Muscle layer of duodenum (tissue), 2 donors: Measurements from ENCODE around the gene AHDC1.

Experiments used
- H3K27ac ChIP-seq: one replicate; pipeline ENCODE4 v1.7.0; 2013; ENCODE audit warnings: mild to moderate bottlenecking, low read length
- H3K27me3 ChIP-seq: one replicate; pipeline ENCODE4 v1.7.0; 2013; ENCODE audit warnings: low read depth, mild to moderate bottlenecking, control low read depth, low read length
- H3K36me3 ChIP-seq, 2 donors: one replicate each; pipeline ENCODE4 v1.7.0; 2013; ENCODE audit warnings: low read length in 2 of 2, control low read depth in 1 of 2, mild to moderate bottlenecking in 1 of 2; ENCODE audit not compliant: insufficient read depth in 2 of 2, control insufficient read depth in 1 of 2
- H3K4me1 ChIP-seq, 2 donors: one replicate each; pipeline ENCODE4 v1.7.0; 2013; ENCODE audit warnings: low read length in 2 of 2, mild to moderate bottlenecking in 2 of 2, control low read depth in 1 of 2, moderate library complexity in 1 of 2; ENCODE audit not compliant: insufficient read depth in 2 of 2, control insufficient read depth in 1 of 2
- H3K4me3 ChIP-seq, 2 donors: one replicate each; pipeline ENCODE4 v1.7.0; 2013; ENCODE audit warnings: low read length in 2 of 2, low read depth in 1 of 2, mild to moderate bottlenecking in 1 of 2
- H3K9me3 ChIP-seq, 2 donors: one replicate each; pipeline ENCODE4 v1.7.0; 2013; ENCODE audit warnings: low read length in 2 of 2, control low read depth in 1 of 2, mild to moderate bottlenecking in 1 of 2; ENCODE audit not compliant: control insufficient read depth in 1 of 2
- donor health status: healthy.

AHDC1 gene

DNA sequence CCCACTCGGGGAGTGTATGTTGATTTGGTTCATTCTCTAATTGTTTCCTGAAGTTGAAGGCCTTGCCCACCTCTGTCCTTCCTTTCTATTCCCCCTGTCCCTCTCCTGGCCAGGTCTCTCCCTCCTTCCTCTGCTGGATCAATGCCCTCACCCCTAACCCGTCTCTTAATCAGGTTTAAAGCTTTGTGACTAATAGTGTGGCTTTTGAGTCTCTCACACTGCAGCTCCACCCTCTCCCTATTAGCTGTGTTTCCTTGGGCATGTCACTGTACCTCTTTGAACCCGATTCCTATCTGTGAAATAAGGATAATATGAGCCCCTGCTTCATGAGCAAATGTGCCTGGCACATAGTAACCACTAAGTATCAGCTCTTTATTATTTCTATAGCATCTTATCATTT, 20.5 kb downstream of the AHDC1 start:
- no peak overlapping the region for H3K27ac ChIP-seq
- no peaks in the 10 kb centered on the region for H3K9me3 ChIP-seq
- no peaks in the 10 kb centered on the region for H3K27me3 ChIP-seq
- H3K4me3 ChIP-seq = no peak overlapping the region
- no peaks in the 10 kb centered on the region for H3K36me3 ChIP-seq
- peaks cover 0 to 30% of the 10 kb centered on the region in 2 donors for H3K4me1 ChIP-seq

DNA sequence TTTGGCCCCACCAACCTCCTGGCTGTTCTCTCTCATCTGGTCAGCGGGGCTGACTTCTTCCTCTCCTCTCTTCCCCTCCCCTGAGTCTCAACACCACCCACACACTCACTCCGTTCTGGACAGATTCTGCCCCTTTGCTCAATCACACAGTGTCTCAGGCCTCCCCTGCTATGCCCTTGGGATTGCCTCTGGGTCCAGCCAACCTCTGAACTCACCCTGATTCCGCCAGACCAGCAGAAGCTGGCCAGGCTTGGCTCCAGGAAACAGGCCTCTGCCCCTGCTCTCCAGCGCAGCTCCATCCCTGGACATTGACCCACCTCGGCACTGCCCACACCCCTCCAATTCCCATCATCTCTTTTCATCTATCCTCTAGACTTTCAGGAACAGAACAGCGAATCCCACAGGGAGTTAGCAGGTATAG, 22.1 kb downstream of the AHDC1 start:
- Histone ChIP-seq H3K9me3 (no peaks in the 10 kb centered on the region), H3K4me1 (peaks cover 0 to 21% of the 10 kb centered on the region in 2 donors), H3K4me3 (no peak overlapping the region), H3K36me3 (no peaks in the 10 kb centered on the region), H3K27me3 (no peaks in the 10 kb centered on the region), H3K27ac (no peak overlapping the region)

DNA sequence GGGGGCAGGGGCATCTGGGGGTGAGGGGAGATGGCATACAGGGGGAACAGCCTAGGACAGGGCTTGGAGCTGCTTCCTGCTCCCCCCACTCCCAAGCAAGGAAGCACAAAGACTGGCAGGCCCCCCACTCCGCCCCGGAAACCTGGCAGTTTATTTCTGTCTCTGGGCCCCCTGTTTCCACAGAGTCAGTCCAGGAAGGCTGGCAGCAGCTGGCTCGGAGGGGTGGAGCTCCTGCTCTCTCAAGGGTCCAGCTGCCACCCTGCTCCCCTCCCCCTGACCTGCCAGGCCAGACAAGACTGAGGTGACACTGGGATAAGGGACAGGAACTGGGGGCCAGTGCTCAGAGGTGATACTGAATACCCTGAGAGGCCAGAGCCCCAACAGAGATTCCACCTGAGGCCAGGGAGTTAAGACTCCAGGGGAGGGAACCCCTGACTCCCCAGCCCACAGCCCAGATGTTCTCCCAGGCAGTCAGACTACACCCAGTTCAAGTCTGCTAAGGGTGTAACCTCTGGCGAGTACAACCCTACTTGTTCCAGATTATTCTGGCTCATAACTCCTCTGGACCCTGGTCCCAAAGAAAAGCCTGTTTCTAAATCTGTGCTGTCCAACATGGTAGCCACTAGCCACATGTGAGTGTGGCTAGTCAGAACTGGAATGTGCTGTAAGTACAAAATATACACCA, 26.3 kb downstream of the AHDC1 start:
- no peaks in the 10 kb centered on the region for H3K9me3 ChIP-seq
- no peaks in the 10 kb centered on the region for H3K27me3 ChIP-seq
- H3K4me1 ChIP-seq = peaks cover 22 to 50% of the 10 kb centered on the region in 2 donors
- no peaks in the 10 kb centered on the region for H3K36me3 ChIP-seq
- H3K27ac ChIP-seq = no peak overlapping the region
- no peak overlapping the region for H3K4me3 ChIP-seq

DNA sequence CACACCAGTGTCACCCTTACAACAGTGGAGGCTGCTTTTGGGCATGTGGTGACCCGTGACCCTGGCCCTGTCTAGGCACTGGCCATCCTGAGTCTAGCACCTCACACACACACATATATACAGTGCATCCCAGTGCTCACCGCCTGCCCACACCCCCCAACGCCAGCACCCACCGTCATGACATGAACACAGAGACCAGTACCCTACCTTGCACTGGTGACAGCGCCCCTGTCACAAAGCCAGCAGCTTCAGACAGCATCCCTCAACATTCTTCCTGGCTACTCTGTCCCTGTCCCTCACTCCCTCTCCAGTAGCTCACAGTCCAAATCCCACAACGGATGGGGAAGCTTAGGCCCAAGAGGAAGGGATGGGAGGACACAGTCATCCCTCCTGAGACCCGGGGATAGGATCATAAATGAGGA, 27.1 kb downstream of the AHDC1 start:
- Histone ChIP-seq H3K4me3 (no peak overlapping the region), H3K4me1 (peaks cover 28 to 54% of the 10 kb centered on the region in 2 donors), H3K9me3 (no peaks in the 10 kb centered on the region), H3K36me3 (no peaks in the 10 kb centered on the region), H3K27me3 (no peaks in the 10 kb centered on the region), H3K27ac (peak overlapping the region; percentile 67)

DNA sequence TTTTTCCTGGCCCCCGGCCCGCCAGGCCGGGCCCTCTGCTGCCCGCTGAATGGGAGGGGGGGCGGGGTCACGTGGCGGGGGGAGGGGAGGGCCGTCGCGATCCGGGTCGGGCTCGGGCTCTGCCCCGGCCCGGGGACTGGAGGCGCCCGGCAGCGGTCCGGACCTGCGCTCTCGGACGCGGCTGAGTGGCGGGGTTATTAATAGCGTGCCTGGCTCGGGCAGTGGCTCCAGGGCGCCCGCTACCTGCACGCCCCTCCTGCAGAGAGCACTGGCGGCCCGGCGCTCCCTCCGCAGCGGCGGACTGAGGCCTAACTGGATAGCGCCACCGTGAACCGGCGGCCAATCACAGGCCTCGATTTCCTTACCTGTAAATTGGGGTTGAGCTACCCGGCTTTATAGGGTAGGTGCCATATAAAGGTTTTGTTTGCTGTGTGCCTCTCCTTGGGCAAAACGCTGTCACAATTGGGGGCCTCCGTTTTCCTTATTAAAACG, 28.1 kb downstream of the AHDC1 start:
- peaks cover 33 to 58% of the 10 kb centered on the region in 2 donors for H3K4me1 ChIP-seq
- peak overlapping the region; percentile 16 to 47 for H3K4me3 ChIP-seq
- H3K27me3 ChIP-seq = no peaks in the 10 kb centered on the region

DNA sequence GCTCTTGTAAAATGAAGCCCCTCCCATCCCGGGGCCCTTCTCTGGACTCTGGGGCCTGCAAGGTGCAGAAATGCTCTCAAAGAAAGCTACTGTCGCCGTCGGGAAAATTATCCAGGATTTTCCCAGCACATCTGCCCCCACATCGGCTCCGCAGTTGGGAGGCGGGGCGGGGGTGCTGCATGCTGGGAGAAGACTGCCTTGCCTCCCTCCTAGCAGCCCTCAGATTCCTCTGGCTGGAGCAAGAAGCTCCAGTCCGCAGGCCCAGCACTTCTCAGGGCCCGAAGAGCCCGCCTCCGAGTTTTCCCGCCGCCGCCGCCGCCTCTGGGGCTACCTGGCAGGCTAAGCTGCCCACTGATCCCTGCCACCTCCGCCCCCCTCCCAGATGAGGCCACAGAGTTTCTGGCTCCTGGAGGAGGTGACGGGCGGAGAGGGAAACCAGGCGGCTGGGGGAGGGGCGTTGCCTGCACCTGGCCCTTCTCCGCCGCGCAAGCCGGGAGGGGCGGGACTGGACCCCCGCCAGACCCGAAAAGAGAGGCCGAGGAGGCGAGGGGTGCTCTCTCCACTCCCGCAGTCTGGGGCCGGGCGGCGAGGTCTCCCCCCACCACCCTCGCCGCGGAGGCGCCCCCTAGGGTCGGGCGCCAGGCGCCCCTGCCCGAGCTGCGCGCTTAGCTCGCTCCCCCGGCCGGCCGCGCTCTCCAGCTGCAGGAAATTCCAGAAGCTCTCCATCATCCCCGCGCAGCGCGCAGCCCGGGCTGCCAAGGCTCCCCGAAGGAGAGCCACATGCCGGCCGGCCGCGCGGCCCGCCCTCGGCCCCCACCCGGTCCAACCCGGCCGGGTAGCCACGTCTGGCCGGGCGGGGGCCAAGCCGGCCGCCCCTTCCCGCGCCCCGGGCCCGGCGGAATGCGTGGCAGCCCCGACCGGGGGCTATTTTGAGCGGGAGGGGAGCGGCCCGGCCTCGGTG, 28.8 kb downstream of the AHDC1 start:
- H3K9me3 ChIP-seq = no peaks in the 10 kb centered on the region
- peaks cover 33 to 66% of the 10 kb centered on the region in 2 donors for H3K4me1 ChIP-seq

More for the DNA sequence above, 28.1 kb downstream of the AHDC1 start:
- Histone ChIP-seq H3K27ac (peak overlapping the region; percentile 67), H3K9me3 (no peaks in the 10 kb centered on the region), H3K36me3 (no peaks in the 10 kb centered on the region)

DNA sequence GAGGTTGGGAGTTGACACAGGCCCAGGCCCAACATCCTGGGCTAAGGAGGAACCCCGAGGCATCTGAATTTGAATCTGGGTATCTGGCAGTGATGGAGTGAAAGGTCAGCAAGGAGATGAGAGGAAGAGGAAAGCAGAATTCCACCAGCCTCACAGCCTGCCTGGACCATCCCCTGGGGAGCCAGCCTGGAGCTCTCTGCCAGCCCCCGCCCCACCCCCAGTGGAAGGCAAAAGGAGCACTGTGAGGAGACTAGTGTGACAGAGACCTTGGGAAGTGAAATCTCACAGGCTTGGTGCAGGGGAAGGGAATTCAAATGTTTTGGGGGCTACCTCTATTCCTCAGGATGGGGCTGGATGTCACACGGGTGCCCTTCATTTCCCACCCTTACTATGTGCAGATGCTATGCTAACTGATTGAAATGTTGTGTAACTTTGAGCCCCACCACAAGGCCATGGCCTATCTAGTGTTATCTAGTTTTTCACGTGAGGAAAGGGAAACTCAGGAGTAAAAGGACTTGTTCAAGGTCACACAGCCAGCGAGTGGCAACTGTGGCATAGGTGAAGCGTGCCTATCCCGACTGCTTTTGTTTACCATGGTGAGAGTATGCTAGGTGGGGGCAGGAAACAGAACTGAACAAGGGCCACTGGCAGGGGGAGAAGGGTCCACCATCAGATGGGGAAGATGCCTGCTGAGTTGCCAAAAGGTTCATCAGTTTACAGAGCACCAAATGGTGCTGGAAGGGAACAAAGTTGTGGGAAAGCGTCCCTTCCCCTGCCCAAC, 29.8 kb downstream of the AHDC1 start:
- H3K36me3 ChIP-seq = no peaks in the 10 kb centered on the region
- peaks cover 33 to 75% of the 10 kb centered on the region in 2 donors for H3K4me1 ChIP-seq
- H3K4me3 ChIP-seq = peak overlapping the region in 1 of 2 donors; percentile 51
- no peaks in the 10 kb centered on the region for H3K9me3 ChIP-seq
- H3K27me3 ChIP-seq = no peaks in the 10 kb centered on the region
- no peak overlapping the region for H3K27ac ChIP-seq

More for the DNA sequence above, 28.8 kb downstream of the AHDC1 start:
- Histone ChIP-seq H3K27me3 (no peaks in the 10 kb centered on the region), H3K27ac (no peak overlapping the region), H3K36me3 (no peaks in the 10 kb centered on the region), H3K4me3 (peak overlapping the region in 1 of 2 donors; percentile 51)

DNA sequence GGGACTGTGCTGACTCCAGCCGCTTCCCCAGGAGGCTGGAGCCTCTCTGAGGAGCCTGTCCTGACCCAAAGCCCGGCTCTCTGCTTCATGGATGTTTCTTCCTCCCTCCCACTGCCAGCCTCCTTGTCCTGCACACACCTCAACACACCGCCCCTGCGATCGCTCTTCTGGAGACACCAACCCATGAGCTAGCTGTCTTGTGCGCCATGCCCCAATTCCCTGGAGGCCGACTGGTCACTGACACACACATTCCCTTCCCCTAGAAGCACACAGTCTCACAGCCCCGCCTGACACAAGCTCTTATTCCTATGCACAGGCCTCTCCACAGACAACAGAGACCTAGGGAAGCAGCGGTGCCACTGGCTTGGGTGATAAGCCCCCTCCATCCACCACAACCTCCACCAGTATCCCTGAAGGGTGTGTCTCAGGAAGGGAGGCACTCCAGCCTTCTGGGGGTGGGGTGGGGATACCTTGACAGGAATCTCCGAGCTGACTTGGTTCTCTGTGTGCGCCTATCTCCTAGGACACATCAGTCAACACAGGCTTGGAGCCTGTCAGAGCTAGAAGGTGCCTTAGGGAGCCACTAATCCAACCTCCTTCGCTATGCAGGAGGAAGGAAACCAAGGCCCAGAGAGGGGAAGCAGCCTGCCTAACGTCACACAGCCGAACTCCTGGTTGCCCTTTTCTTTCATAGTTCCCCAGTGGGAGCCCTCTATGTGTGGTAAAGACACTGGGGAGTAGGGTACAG, 31.1 kb downstream of the AHDC1 start:
- Histone ChIP-seq H3K4me3 (no peak overlapping the region), H3K27me3 (no peaks in the 10 kb centered on the region), H3K4me1 (peaks cover 36 to 87% of the 10 kb centered on the region in 2 donors), H3K9me3 (no peaks in the 10 kb centered on the region), H3K36me3 (no peaks in the 10 kb centered on the region), H3K27ac (peak overlapping the region; percentile 72)

DNA sequence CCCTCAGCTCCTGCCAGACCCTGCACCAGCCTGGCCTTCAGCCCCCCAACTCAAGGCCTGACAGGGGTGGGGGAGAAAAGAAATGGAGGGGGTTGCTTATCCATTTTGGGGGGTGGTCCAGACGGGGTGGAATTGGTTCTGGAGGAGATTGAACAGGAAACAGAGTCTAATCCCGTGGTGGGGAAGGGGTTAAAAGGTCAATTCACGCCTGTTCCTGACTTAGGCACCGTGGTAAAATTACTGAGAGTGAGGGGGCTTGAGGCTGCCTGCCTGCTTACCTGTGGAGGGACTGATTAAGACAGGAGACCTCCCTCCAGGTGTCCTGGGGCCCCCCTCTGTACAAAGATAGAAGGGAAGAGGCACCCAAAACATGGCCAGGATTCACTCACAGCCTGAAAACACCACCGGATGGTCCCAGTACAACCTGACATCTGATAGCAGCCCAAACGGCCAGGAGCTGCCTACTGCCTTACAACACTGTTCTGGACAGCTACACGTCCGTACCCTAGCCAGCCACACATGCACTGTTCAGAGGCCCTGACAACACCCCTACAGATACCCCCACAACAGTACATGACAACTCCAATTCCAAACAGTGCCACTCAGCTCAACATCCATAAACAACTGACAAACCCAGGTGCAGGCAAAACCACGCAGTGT, 31.8 kb downstream of the AHDC1 start:
- H3K4me3 ChIP-seq = peak overlapping the region in 1 of 2 donors; percentile 15
- H3K36me3 ChIP-seq = no peaks in the 10 kb centered on the region
- H3K9me3 ChIP-seq = no peaks in the 10 kb centered on the region
- H3K4me1 ChIP-seq = peaks cover 40 to 92% of the 10 kb centered on the region in 2 donors
- H3K27ac ChIP-seq = peak overlapping the region; percentile 72
- H3K27me3 ChIP-seq = no peaks in the 10 kb centered on the region

DNA sequence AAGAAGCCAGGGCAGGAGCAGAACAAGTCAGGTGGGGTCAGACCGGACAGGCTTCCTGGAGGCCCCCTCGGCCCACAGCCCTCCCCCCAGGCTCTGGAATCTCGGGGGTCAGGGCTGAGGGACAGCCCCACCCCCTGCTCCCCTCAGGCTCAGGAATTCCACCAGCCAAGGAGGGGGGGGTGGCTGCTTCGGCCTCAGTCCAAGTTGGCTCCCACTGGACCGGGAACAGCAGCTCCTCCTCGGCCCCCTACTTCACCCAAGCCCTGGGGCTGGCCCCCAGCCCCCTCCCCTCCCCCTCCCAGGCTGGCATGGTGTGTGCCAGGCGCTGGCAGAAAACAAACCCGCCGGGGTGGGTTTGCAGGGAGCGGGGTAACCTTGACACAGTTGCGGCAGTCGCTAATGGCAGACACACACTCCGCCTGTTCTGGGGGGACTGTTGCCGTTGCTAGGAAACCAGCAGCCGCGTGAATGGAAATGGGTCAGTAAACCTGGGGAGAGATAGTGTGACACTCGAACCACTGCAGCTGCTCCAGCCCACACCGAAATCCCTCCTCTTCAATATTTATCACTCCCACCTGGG, 32.4 kb downstream of the AHDC1 start:
- Histone ChIP-seq H3K36me3 (no peaks in the 10 kb centered on the region), H3K4me3 (peak overlapping the region in 1 of 2 donors; percentile 15), H3K27me3 (no peaks in the 10 kb centered on the region), H3K4me1 (peaks cover 39 to 92% of the 10 kb centered on the region in 2 donors), H3K27ac (peak overlapping the region; percentile 72), H3K9me3 (no peaks in the 10 kb centered on the region)
